Astrocyte (in vitro differentiated cells and primary cell): ENCODE data around the gene BCAT1.
"Not testable (repeated sequence)": the region's sequence is repeated elsewhere in the genome, so short reads cannot be mapped to it uniquely, and the experiment has no call there.

ENCODE experiments used
- CTCF ChIP-seq: IDR thresholded peaks from 2 replicates; pipeline ENCODE4 v1.5.1; 2011; ENCODE audit warnings: low read depth, mild to moderate bottlenecking, inconsistent platforms, low read length, moderate library complexity; ENCODE audit not compliant: insufficient read depth
- EZH2 ChIP-seq: IDR thresholded peaks from 2 replicates; pipeline ENCODE4 v1.6.1; 2012; ENCODE audit warnings: mild to moderate bottlenecking, low read length, inconsistent platforms; ENCODE audit not compliant: insufficient read depth

- not testable (repeated sequence) for TF ChIP-seq CTCF, EZH2
Measured at GRCh38 chr12:24851883-24852282, 97.0 kb downstream of the BCAT1 start.
